ENCODE measurements around the gene MAN1C1. TPM values are rescaled to one million over a fixed set of nuclear protein-coding genes. Genes with fewer than 3 reads are reported as not detected.

The MAN1C1 gene
- total and polyA plus RNA-seq, 2 donors from 2014 or later = 31.7 to 65.5 TPM

DNA sequence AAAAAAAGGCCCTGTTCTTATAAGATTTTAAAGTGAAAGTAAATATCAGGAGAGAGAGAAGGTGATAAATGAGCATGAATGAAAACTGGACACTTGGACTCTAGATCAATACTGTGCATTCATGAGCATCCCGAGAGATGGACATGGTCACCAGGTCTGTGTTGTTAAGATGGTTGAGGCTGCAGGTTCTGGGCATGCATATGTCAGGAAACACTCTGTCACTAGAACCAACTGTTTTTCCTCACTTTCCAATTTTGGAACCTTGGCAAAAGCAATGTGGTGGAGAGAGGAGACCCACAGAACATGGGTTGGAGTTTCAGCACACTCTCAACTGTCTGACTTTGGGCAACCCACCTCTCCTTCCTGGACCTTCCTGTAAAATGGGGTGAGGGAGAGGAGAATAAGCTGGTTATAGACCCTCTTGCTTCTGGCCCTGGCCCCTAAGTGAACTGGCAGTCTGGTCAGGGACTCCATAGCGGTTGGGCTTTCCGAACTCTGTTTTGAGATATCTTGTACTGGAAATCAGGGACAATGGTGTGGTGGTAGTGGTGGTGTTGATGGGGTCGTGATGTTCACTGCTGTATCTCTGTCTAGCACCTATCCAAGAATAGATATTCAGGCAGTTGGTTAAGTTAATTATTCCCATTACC is 4.2 kb downstream of the MAN1C1 start:
- Histone ChIP-seq H3K36me3 (ENCODE audit: control insufficient read depth in 2 of 3, insufficient read depth in 3 of 3, low read length in 3 of 3) (no peaks in the 10 kb centered on the region), H3K9me3 (ENCODE audit: control insufficient read depth in 2 of 3, insufficient read depth in 1 of 3, low read length in 3 of 3) (no peaks in the 10 kb centered on the region), H3K9ac (ENCODE audit: low read length in 3 of 3) (no peak overlapping the region), H3K4me3 (ENCODE audit: low read length in 3 of 3) (peak overlapping the region in 2 of 3 donors; percentile 63 to 75), H3K27ac (ENCODE audit: low read depth in 2 of 2, low read length in 2 of 2) (no peak overlapping the region), H3K4me1 (ENCODE audit: control insufficient read depth in 2 of 3, insufficient read depth in 2 of 3, low read depth in 1 of 3, low read length in 3 of 3) (peaks cover 0 to 27% (median 13%) of the 10 kb centered on the region in 3 donors), H3K27me3 (ENCODE audit: control insufficient read depth, insufficient read depth, low read length) (no peaks in the 10 kb centered on the region)
- intact Hi-C loops (cut with DNase I) = no loop called here
- FAIRE-seq (no peak), DNase-seq (no peak)
- TF ChIP-seq, protein P1, sequence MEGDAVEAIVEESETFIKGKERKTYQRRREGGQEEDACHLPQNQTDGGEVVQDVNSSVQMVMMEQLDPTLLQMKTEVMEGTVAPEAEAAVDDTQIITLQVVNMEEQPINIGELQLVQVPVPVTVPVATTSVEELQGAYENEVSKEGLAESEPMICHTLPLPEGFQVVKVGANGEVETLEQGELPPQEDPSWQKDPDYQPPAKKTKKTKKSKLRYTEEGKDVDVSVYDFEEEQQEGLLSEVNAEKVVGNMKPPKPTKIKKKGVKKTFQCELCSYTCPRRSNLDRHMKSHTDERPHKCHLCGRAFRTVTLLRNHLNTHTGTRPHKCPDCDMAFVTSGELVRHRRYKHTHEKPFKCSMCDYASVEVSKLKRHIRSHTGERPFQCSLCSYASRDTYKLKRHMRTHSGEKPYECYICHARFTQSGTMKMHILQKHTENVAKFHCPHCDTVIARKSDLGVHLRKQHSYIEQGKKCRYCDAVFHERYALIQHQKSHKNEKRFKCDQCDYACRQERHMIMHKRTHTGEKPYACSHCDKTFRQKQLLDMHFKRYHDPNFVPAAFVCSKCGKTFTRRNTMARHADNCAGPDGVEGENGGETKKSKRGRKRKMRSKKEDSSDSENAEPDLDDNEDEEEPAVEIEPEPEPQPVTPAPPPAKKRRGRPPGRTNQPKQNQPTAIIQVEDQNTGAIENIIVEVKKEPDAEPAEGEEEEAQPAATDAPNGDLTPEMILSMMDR (IDR thresholded peaks at IDR 0.05; ENCODE audit: borderline replicate concordance, extremely low read depth, insufficient read depth) = no peak

DNA sequence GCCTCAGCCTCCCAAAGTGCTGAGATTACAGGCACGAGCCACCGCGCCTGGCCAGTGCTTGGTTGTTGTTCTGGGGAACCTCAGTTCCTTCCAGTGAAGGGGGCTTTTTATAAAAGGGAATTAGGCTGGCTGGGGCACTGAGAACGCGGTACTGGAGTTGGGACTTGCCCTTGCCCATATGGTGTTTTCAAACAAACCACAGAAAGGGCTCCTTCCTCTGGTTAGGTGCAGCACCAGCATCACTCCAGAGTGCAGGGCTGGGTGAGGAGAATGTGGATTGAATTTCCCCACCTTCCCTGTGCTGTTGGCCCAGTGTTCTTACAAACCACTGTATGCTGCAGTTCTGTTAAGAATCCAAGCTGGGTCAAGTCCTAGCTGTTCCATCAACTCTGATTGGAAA is 5.3 kb downstream of the MAN1C1 start:
- Histone ChIP-seq H3K9ac (ENCODE audit: low read length in 3 of 3) (no peak overlapping the region), H3K4me1 (ENCODE audit: control insufficient read depth in 2 of 3, insufficient read depth in 2 of 3, low read depth in 1 of 3, low read length in 3 of 3) (peaks cover 0 to 23% (median 13%) of the 10 kb centered on the region in 3 donors), H3K4me3 (ENCODE audit: low read length in 3 of 3) (no peak overlapping the region), H3K27me3 (ENCODE audit: control insufficient read depth, insufficient read depth, low read length) (no peaks in the 10 kb centered on the region), H3K27ac (ENCODE audit: low read depth in 2 of 2, low read length in 2 of 2) (no peak overlapping the region), H3K36me3 (ENCODE audit: control insufficient read depth in 2 of 3, insufficient read depth in 3 of 3, low read length in 3 of 3) (no peaks in the 10 kb centered on the region), H3K9me3 (ENCODE audit: control insufficient read depth in 2 of 3, insufficient read depth in 1 of 3, low read length in 3 of 3) (no peaks in the 10 kb centered on the region)
- intact Hi-C loops (cut with DNase I) = no loop called here
- DNase-seq = no peak
- no peak for FAIRE-seq
- TF ChIP-seq, protein P1 (IDR thresholded peaks at IDR 0.05; ENCODE audit: borderline replicate concordance, extremely low read depth, insufficient read depth) = no peak

GRCh38 chr1:25622531-25622930 is 5.9 kb downstream of the MAN1C1 start:
- H3K27ac ChIP-seq (ENCODE audit: low read depth in 2 of 2, low read length in 2 of 2) = no peak overlapping the region
- H3K4me3 ChIP-seq (ENCODE audit: low read length in 3 of 3) = peak overlapping the region in 1 of 3 donors; percentile 5
- DNase-seq (no peak), FAIRE-seq (no peak)
- H3K9me3 ChIP-seq (ENCODE audit: control insufficient read depth in 2 of 3, insufficient read depth in 1 of 3, low read length in 3 of 3) = no peaks in the 10 kb centered on the region
- H3K4me1 ChIP-seq (ENCODE audit: control insufficient read depth in 2 of 3, insufficient read depth in 2 of 3, low read depth in 1 of 3, low read length in 3 of 3) = peaks cover 0 to 23% (median 13%) of the 10 kb centered on the region in 3 donors
- TF ChIP-seq, protein P1 (IDR thresholded peaks at IDR 0.05; ENCODE audit: borderline replicate concordance, extremely low read depth, insufficient read depth) = no peak
- H3K9ac ChIP-seq (ENCODE audit: low read length in 3 of 3) = no peak overlapping the region
- intact Hi-C loops (cut with DNase I) = no loop called here
- no peaks in the 10 kb centered on the region for H3K36me3 ChIP-seq (ENCODE audit: control insufficient read depth in 2 of 3, insufficient read depth in 3 of 3, low read length in 3 of 3)
- H3K27me3 ChIP-seq (ENCODE audit: control insufficient read depth, insufficient read depth, low read length) = no peaks in the 10 kb centered on the region

Measured in kidney (tissue), 14 donors.